Ovary (tissue), 3 donors: Measurements from ENCODE around the gene SETSIP.

Experiments
- EP300 ChIP-seq: sonication (generic); formaldehyde crosslinking; IDR thresholded peaks from one replicate; pipeline ENCODE4 v1.6.1; 2017; ENCODE audit warnings: antibody characterized with exemption
- POLR2A ChIP-seq: fragments of 450-650 bp; IDR thresholded peaks from one replicate; pipeline ENCODE4 v1.6.1; 2017; ENCODE audit warnings: antibody characterized with exemption, mild to moderate bottlenecking, moderate library complexity
- TF ChIP-seq, protein P1 (sequence below), 3 donors: fragments of 450-650 bp in 2 of 3; fragments of 200-600 bp in 1 of 3; IDR thresholded peaks; one replicate each; pipeline versions ENCODE4 v1.5.1 to v1.8.0; 2016 to 2022; ENCODE audit warnings: antibody characterized with exemption in 3 of 3, mild to moderate bottlenecking in 1 of 3
- donor health status: DM: no; HTN: no; CAD: no.

DNA sequence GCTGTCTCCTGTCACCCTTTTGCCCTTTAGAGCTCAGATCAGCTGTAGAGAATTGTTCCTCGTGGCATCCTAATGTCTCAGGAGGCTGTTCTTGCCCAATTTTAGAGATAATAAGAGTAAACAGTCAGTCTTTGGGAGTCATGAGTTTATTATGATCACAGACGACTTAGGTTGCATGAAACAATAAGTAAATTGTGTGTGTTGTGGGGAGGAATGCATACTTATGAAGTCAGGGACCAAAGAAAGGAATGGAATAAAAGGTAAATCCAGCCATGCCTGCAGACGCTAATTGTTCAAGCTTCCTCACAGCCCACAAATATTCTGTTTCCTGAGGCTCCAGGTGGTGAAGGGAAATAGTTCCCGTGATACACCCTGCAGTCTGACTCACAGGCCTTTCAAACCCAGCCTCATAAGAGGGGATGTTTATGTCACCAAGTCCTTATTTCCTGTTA lies 44.5 kb downstream of the SETSIP start:
- TF ChIP-seq, protein P1, sequence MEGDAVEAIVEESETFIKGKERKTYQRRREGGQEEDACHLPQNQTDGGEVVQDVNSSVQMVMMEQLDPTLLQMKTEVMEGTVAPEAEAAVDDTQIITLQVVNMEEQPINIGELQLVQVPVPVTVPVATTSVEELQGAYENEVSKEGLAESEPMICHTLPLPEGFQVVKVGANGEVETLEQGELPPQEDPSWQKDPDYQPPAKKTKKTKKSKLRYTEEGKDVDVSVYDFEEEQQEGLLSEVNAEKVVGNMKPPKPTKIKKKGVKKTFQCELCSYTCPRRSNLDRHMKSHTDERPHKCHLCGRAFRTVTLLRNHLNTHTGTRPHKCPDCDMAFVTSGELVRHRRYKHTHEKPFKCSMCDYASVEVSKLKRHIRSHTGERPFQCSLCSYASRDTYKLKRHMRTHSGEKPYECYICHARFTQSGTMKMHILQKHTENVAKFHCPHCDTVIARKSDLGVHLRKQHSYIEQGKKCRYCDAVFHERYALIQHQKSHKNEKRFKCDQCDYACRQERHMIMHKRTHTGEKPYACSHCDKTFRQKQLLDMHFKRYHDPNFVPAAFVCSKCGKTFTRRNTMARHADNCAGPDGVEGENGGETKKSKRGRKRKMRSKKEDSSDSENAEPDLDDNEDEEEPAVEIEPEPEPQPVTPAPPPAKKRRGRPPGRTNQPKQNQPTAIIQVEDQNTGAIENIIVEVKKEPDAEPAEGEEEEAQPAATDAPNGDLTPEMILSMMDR (IDR thresholded peaks at IDR 0.05): no peak
- TF ChIP-seq POLR2A (no peak), EP300 (no peak)
